HG03039 (cell line): Measurements from ENCODE around the gene IRGQ.
"Not testable (repeated sequence)": the region's sequence is repeated elsewhere in the genome, so short reads cannot be mapped to it uniquely, and the experiment has no call there.

Source experiments
- ATAC-seq: cut with Tn5 transposase; IDR thresholded peaks from one replicate; pipeline ENCODE4 v1.9.1; 2021; ENCODE audit warnings: mild to moderate bottlenecking, moderate library complexity; ENCODE audit not compliant: unreplicated experiment

IRGQ gene

DNA sequence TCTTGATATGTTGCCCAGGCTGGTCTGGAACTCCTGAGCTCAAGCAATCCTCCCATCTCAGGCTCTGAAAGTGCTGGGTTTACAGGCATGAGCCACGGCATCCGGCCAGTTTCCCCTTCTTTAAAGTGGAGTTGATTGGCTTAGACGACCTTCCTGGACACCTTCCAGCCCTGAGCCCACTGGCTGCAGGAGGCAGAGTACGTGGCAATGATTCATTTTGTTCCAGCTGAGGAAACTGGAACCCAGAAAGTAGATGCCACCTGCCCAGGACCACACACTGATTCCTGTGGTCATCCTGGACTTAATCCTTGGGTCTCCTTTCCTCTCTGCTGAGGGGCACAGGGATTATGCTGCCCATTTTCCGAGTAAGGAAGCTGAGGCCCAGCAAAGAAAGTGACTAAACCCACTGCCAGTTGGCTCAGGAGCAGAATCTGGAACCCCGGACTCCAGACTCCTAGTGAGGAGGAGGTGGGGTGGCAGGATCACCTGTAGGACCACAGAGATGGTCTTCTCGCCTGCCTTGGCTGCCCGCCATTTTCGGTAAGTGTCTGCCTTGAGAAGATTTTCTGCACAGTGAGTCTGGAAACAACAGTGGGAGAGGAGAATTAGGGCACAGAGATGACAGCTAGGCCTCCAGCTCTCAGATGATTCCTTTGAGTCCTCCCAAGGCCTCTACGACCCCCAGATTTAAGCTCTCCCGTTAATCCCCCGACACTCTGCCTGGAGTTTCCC is 21.3 kb downstream of the IRGQ start:
- ATAC-seq = no peak

DNA sequence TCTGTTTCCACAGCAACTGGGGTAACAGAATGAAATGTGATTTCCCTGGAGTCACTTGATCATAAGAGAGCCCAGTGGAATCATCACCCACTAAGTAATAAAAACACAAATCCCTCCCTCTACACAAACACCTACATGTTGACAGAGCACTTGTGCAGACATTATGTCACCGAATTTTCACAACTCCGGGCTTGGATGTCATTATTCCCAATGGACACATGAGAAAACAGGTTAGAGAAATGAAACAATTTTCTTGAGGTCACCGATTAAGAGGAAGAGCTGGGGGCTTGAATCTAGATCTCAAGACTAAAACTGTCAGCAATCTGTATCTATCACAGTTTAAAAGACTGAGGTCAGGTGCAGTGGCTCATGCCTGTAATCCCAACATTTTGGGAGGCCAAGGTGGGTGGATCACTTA is 23.8 kb downstream of the IRGQ start:
- ATAC-seq = no peak

DNA sequence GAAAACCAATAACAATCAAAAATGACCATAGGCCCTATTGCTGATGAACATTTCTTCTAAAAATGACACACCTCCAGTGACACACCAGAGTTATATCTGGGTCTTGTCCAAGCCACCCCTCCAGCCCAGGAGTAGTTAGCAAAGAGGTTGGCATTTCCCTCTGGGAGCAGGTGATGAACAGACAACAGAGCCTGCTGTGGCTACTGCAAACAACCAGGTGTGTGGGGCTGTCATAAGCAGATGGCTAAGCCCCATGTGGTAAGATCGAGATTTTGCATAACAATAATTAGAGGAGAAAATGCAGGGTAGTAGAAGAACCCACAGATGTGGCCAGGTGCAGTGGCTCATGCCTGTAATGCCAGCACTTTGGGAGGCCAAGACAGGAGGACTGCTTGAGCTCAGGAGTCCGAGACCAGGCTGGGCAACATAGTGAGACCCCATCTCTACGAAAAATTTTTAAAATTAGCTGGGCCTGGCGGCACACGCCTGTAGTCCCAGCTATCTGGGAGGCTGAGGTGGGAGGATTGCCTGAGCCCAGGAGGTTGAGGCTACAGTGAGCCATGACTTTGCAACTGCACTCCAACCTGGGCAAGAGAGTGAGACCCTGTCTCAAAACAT is 25.7 kb downstream of the IRGQ start:
- no peak for ATAC-seq

- ATAC-seq = no peak
Observed at GRCh38 chr19:43569657-43570056, 26.3 kb downstream of the IRGQ start.

DNA sequence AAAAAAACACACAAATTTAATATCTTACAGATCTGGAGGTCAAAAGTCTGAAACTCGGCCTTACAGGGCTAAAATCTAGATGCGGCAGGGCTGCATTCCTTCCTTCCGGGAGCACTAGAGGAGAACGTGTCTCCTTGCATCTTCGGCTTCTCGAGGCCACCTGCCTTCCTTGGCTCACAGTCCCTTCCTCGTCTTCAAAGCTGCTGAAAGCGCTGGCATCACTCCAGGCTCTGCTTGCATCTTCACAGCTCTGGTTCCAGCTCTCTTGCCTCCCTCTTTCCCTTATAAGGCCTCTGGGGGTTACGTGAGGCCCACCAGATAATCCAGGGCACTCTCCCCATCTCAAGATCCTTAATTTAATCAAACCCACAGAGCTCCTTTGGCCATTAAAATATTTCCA is 31.1 kb downstream of the IRGQ start:
- no peak for ATAC-seq

- ATAC-seq = no peak
Observed at GRCh38 chr19:43563816-43564457, 32.0 kb downstream of the IRGQ start.

GRCh38 chr19:43562698-43563241 is 33.2 kb downstream of the IRGQ start:
- no peak for ATAC-seq

GRCh38 chr19:43562226-43562697 is 33.7 kb downstream of the IRGQ start:
- no peak for ATAC-seq

GRCh38 chr19:43561139-43561970 is 34.6 kb downstream of the IRGQ start:
- no peak for ATAC-seq

GRCh38 chr19:43560687-43561086 is 35.2 kb downstream of the IRGQ start:
- no peak for ATAC-seq

DNA sequence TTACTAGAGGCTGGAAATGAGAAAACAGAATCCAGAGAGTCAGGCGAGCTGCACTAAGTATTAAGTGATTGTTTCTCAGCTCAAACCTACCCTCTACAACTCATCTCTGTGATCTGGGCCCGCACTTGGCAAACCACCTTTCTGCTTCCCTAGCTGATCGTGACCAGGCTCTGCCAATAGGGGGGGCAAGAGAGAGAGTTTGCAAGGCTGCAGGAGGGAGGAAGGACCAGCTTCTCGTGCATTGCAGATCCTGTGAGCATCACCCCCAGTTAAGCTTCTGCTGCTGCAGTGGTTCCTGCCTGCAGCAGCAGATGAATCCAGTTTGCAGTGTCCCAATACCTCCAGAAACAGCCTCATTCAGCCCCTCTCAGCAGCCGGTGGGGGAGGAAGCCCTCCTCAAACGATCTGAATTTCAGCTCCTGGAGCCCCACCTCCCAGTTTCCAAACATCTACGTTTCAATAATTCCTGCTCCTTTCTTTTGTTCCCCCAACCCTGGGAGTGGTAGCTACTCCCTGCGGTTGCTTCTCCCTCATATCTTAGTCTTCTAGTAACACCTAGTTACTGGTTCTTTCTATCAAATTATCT is 40.7 kb downstream of the IRGQ start:
- ATAC-seq = no peak

DNA sequence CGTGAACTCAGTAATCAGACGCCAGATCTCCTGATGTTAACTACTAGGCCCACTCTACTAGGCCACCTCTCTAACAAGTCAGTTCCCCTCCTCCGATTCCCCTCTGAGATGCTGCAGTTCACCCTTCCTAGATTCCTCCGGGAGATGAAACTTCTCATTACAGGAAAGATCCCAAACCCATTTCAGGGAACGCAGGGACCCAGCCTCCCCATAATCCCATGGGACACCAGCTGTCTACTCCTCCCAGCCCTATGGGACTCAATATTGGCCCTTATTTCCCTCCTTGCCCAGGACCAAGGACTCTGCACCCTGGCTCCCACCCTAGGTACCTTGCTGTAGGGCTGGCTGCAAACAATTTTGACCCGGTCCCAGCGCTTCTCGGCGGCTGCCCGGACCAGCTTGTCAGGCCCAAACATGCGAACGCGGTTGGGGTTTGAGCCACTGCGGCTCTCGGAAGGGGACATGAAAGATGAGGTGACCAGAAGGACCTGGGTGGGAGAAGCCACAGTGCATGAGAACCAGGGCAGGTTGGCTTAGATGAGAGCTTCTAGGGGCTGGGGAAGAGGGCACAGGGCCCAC is 41.5 kb downstream of the IRGQ start:
- no peak for ATAC-seq

GRCh38 chr19:43553656-43554055 is 42.3 kb downstream of the IRGQ start:
- no peak for ATAC-seq

- ATAC-seq = no peak
Observed at GRCh38 chr19:43552616-43553015, 43.3 kb downstream of the IRGQ start.

GRCh38 chr19:43552198-43552450 is 43.8 kb downstream of the IRGQ start:
- ATAC-seq = no peak

GRCh38 chr19:43551399-43552197 is 44.3 kb downstream of the IRGQ start:
- ATAC-seq = no peak

GRCh38 chr19:43548706-43549105 is 47.2 kb downstream of the IRGQ start:
- ATAC-seq = no peak

- ATAC-seq = not testable (repeated sequence)
Observed at GRCh38 chr19:43547926-43548325, 48.0 kb downstream of the IRGQ start.

GRCh38 chr19:43546581-43546980 is 49.4 kb downstream of the IRGQ start:
- ATAC-seq = no peak

- ATAC-seq = no peak
Observed at GRCh38 chr19:43545981-43546380, 50.0 kb downstream of the IRGQ start.
